WTC11 (cell line): ENCODE measurements around the gene PLCG1. TPM values are rescaled to one million over a fixed set of nuclear protein-coding genes. Genes with fewer than 3 reads are reported as not detected.

Source experiments
- ATAC-seq: fragments of 200-7000 bp; cut with Tn5 transposase; 2 replicates; pipeline ENCODE4 v1.10.0; 2021; ENCODE audit warnings: mild to moderate bottlenecking, moderate library complexity
- CTCF ChIA-PET: fragments of 300-600 bp; sonication (Branson Sonifier 250); formaldehyde crosslinking; loops from one replicate; lab custom pipeline; 2021; ENCODE audit warnings: antibody characterized with exemption; lab: Charles Lee
- POLR2A ChIA-PET: fragments of 350-600 bp; sonication (Branson Sonifier 250); formaldehyde crosslinking; loops from one replicate; lab custom pipeline; 2021; ENCODE audit warnings: antibody characterized with exemption; lab: Charles Lee
- DNase-seq: peaks from one replicate; pipeline ENCODE4 v3.0.0; 2021; ENCODE audit warnings: low spot score
- H3K27ac Mint-ChIP-seq: 2 replicates; pipeline ENCODE4 v1.8.0; 2021; ENCODE audit warnings: mixed read lengths
- H3K27me3 Mint-ChIP-seq: 2 replicates; pipeline ENCODE4 v1.8.0; 2021; ENCODE audit warnings: low read depth, mild to moderate bottlenecking, moderate library complexity, mixed read lengths
- H3K36me3 Mint-ChIP-seq: 2 replicates; pipeline ENCODE4 v1.8.0; 2021; ENCODE audit warnings: mixed read lengths
- H3K4me1 Mint-ChIP-seq: 2 replicates; pipeline ENCODE4 v1.8.0; 2022; ENCODE audit warnings: mixed read lengths
- H3K4me3 Mint-ChIP-seq: 2 replicates; pipeline ENCODE4 v1.8.0; 2021; ENCODE audit warnings: mild to moderate bottlenecking, moderate library complexity, mixed read lengths
- H3K9me3 Mint-ChIP-seq: 2 replicates; pipeline ENCODE4 v1.8.0; 2021; ENCODE audit warnings: mixed read lengths
- ETV6 ChIP-seq: sonication (generic); formaldehyde crosslinking; IDR thresholded peaks from 2 replicates; pipeline ENCODE4 v1.8.1; 2022; ENCODE audit warnings: mild to moderate bottlenecking, missing genetic modification reagents
- JUN ChIP-seq: sonication (generic); formaldehyde crosslinking; IDR thresholded peaks from 2 replicates; pipeline ENCODE4 v1.8.0; 2023; ENCODE audit warnings: mild to moderate bottlenecking, missing genetic modification reagents
- NFATC4 ChIP-seq: fragments of 250-450 bp; sonication (Bioruptor Pico); IDR thresholded peaks from 2 replicates; pipeline ENCODE4 v1.9.0; 2021; ENCODE audit warnings: mild to moderate bottlenecking
- OVOL2 ChIP-seq: fragments of 250-450 bp; sonication (Bioruptor Pico); IDR thresholded peaks from 2 replicates; pipeline ENCODE4 v1.9.0; 2021; ENCODE audit warnings: mild to moderate bottlenecking, borderline replicate concordance
- SMAD4 ChIP-seq: sonication (generic); formaldehyde crosslinking; IDR thresholded peaks from 2 replicates; pipeline ENCODE4 v1.8.0; 2022; ENCODE audit warnings: mild to moderate bottlenecking, missing genetic modification reagents
- TCF7 ChIP-seq: sonication (generic); formaldehyde crosslinking; IDR thresholded peaks from 2 replicates; pipeline ENCODE4 v1.8.0; 2022; ENCODE audit warnings: mild to moderate bottlenecking, low read depth, missing genetic modification reagents, moderate library complexity
- ZNF263 ChIP-seq: sonication (generic); formaldehyde crosslinking; IDR thresholded peaks from 2 replicates; pipeline ENCODE4 v1.8.1; 2022; ENCODE audit warnings: low read depth, mild to moderate bottlenecking, moderate library complexity, missing genetic modification reagents
- ZNF396 ChIP-seq: fragments of 250-450 bp; sonication (Bioruptor Pico); IDR thresholded peaks from 2 replicates; pipeline ENCODE4 v1.8.0; 2021; ENCODE audit warnings: mild to moderate bottlenecking, moderate library complexity, borderline replicate concordance
- total RNA-seq: library from RNA; stranded (reverse); gene quantifications from 3 replicates; pipeline ENCODE4 v1.2.3, GENCODE V29; 2021
- TF ChIP-seq, protein P1 (sequence below): fragments of 250-450 bp; sonication (Bioruptor Pico); IDR thresholded peaks from 2 replicates; pipeline ENCODE4 v1.8.0; 2021; ENCODE audit warnings: mild to moderate bottlenecking
- TF ChIP-seq, protein P2 (sequence below): sonication (generic); formaldehyde crosslinking; IDR thresholded peaks from 2 replicates; pipeline ENCODE4 v1.8.0; 2022; ENCODE audit warnings: mild to moderate bottlenecking, missing genetic modification reagents
- TF ChIP-seq, protein P3 (sequence below): sonication (generic); formaldehyde crosslinking; IDR thresholded peaks from 2 replicates; pipeline ENCODE4 v1.8.1; 2022; ENCODE audit warnings: low read depth, mild to moderate bottlenecking, moderate library complexity, missing genetic modification reagents, borderline replicate concordance
- TF ChIP-seq, protein P4 (sequence below): sonication (generic); formaldehyde crosslinking; IDR thresholded peaks from 2 replicates; pipeline ENCODE4 v1.8.0; 2023; ENCODE audit warnings: mild to moderate bottlenecking, missing genetic modification reagents
- TF ChIP-seq, protein P5 (sequence below): sonication (generic); formaldehyde crosslinking; IDR thresholded peaks from 2 replicates; pipeline ENCODE4 v1.8.1; 2023; ENCODE audit warnings: mild to moderate bottlenecking, missing genetic modification reagents
- TF ChIP-seq, protein P6 (sequence below): sonication (generic); formaldehyde crosslinking; IDR thresholded peaks from 2 replicates; pipeline ENCODE4 v1.8.0; 2023; ENCODE audit warnings: missing genetic modification reagents, mild to moderate bottlenecking, borderline replicate concordance

PLCG1 gene
- total RNA-seq, 1 experiment from 2014 or later = 201 TPM

DNA sequence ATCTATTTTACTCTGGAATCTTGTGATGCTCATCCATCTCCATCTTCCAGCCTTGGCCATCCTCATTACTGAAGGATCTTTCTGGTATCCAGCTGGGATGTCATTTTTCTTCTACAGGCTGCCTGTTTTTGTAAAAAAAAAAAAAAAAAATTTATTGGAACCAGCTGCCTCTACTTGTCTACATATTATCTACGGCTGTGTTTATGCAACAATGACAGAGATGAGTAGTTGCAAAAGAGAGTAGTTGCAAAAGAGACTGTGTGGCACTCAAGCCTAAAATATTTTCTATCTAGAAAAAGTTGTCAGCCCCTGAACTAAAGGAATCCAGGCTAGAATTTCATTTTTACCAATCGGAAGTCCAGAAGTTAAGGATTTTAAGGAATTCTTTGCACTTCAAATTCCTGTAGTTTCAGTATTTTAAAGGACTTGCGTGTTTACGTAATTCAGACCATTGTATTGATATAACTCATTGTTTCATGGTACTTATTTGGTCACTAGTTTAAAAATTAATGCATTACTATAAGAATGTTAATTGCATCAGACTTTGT, 38.6 kb upstream of the PLCG1 start (continued):
- no peak for TF ChIP-seq OVOL2 (CRISPR knock-in tag)
- TF ChIP-seq, protein P1, sequence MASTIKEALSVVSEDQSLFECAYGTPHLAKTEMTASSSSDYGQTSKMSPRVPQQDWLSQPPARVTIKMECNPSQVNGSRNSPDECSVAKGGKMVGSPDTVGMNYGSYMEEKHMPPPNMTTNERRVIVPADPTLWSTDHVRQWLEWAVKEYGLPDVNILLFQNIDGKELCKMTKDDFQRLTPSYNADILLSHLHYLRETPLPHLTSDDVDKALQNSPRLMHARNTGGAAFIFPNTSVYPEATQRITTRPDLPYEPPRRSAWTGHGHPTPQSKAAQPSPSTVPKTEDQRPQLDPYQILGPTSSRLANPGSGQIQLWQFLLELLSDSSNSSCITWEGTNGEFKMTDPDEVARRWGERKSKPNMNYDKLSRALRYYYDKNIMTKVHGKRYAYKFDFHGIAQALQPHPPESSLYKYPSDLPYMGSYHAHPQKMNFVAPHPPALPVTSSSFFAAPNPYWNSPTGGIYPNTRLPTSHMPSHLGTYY (CRISPR knock-in tag) = no peak
- TF ChIP-seq, protein P2, sequence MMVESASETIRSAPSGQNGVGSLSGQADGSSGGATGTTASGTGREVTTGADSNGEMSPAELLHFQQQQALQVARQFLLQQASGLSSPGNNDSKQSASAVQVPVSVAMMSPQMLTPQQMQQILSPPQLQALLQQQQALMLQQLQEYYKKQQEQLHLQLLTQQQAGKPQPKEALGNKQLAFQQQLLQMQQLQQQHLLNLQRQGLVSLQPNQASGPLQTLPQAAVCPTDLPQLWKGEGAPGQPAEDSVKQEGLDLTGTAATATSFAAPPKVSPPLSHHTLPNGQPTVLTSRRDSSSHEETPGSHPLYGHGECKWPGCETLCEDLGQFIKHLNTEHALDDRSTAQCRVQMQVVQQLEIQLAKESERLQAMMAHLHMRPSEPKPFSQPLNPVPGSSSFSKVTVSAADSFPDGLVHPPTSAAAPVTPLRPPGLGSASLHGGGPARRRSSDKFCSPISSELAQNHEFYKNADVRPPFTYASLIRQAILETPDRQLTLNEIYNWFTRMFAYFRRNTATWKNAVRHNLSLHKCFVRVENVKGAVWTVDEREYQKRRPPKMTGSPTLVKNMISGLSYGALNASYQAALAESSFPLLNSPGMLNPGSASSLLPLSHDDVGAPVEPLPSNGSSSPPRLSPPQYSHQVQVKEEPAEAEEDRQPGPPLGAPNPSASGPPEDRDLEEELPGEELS (CRISPR knock-in tag) = no peak
- TF ChIP-seq, protein P3, sequence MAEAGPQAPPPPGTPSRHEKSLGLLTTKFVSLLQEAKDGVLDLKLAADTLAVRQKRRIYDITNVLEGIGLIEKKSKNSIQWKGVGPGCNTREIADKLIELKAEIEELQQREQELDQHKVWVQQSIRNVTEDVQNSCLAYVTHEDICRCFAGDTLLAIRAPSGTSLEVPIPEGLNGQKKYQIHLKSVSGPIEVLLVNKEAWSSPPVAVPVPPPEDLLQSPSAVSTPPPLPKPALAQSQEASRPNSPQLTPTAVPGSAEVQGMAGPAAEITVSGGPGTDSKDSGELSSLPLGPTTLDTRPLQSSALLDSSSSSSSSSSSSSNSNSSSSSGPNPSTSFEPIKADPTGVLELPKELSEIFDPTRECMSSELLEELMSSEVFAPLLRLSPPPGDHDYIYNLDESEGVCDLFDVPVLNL (CRISPR knock-in tag) = no peak
- TF ChIP-seq, protein P4, sequence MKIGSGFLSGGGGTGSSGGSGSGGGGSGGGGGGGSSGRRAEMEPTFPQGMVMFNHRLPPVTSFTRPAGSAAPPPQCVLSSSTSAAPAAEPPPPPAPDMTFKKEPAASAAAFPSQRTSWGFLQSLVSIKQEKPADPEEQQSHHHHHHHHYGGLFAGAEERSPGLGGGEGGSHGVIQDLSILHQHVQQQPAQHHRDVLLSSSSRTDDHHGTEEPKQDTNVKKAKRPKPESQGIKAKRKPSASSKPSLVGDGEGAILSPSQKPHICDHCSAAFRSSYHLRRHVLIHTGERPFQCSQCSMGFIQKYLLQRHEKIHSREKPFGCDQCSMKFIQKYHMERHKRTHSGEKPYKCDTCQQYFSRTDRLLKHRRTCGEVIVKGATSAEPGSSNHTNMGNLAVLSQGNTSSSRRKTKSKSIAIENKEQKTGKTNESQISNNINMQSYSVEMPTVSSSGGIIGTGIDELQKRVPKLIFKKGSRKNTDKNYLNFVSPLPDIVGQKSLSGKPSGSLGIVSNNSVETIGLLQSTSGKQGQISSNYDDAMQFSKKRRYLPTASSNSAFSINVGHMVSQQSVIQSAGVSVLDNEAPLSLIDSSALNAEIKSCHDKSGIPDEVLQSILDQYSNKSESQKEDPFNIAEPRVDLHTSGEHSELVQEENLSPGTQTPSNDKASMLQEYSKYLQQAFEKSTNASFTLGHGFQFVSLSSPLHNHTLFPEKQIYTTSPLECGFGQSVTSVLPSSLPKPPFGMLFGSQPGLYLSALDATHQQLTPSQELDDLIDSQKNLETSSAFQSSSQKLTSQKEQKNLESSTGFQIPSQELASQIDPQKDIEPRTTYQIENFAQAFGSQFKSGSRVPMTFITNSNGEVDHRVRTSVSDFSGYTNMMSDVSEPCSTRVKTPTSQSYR (CRISPR knock-in tag) = no peak
- TF ChIP-seq, protein P5, sequence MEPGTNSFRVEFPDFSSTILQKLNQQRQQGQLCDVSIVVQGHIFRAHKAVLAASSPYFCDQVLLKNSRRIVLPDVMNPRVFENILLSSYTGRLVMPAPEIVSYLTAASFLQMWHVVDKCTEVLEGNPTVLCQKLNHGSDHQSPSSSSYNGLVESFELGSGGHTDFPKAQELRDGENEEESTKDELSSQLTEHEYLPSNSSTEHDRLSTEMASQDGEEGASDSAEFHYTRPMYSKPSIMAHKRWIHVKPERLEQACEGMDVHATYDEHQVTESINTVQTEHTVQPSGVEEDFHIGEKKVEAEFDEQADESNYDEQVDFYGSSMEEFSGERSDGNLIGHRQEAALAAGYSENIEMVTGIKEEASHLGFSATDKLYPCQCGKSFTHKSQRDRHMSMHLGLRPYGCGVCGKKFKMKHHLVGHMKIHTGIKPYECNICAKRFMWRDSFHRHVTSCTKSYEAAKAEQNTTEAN (CRISPR knock-in tag) = no peak
- no peak for TF ChIP-seq SMAD4

DNA sequence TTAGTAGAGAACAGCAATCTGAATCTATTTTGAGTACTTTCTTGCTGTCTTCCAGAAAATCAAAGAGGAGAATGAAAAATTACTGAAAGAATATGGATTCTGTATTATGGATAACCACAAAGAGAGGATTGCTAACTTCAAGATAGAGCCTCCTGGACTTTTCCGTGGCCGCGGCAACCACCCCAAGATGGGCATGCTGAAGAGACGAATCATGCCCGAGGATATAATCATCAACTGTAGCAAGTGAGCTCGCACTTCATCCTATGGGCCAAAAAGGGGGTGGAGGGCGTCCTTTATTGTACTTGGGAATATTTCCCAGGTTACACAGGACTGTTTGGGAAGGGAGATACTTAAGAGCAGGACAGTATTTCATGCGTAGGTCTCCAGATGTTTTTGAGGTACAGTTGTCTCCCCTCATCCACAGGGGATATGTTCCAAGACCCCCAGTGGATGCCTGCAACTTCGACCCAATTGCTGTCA, 37.3 kb upstream of the PLCG1 start:
- Mint-ChIP-seq H3K27ac (no peak overlapping the region), H3K36me3 (peaks cover 62% of the 10 kb centered on the region)
- TF ChIP-seq JUN (no peak), ZNF396 (CRISPR knock-in tag) (no peak), TCF7 (CRISPR knock-in tag) (no peak), NFATC4 (CRISPR knock-in tag) (no peak), ZNF263 (CRISPR knock-in tag) (no peak), ETV6 (CRISPR knock-in tag) (no peak)
- TF ChIP-seq, protein P4 (CRISPR knock-in tag) = no peak
- TF ChIP-seq, protein P6, sequence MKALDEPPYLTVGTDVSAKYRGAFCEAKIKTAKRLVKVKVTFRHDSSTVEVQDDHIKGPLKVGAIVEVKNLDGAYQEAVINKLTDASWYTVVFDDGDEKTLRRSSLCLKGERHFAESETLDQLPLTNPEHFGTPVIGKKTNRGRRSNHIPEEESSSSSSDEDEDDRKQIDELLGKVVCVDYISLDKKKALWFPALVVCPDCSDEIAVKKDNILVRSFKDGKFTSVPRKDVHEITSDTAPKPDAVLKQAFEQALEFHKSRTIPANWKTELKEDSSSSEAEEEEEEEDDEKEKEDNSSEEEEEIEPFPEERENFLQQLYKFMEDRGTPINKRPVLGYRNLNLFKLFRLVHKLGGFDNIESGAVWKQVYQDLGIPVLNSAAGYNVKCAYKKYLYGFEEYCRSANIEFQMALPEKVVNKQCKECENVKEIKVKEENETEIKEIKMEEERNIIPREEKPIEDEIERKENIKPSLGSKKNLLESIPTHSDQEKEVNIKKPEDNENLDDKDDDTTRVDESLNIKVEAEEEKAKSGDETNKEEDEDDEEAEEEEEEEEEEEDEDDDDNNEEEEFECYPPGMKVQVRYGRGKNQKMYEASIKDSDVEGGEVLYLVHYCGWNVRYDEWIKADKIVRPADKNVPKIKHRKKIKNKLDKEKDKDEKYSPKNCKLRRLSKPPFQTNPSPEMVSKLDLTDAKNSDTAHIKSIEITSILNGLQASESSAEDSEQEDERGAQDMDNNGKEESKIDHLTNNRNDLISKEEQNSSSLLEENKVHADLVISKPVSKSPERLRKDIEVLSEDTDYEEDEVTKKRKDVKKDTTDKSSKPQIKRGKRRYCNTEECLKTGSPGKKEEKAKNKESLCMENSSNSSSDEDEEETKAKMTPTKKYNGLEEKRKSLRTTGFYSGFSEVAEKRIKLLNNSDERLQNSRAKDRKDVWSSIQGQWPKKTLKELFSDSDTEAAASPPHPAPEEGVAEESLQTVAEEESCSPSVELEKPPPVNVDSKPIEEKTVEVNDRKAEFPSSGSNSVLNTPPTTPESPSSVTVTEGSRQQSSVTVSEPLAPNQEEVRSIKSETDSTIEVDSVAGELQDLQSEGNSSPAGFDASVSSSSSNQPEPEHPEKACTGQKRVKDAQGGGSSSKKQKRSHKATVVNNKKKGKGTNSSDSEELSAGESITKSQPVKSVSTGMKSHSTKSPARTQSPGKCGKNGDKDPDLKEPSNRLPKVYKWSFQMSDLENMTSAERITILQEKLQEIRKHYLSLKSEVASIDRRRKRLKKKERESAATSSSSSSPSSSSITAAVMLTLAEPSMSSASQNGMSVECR (CRISPR knock-in tag) = no peak

More for the DNA sequence above, 37.3 kb upstream of the PLCG1 start:
- POLR2A ChIA-PET = no interaction called here
- H3K4me1 Mint-ChIP-seq = no peaks in the 10 kb centered on the region
- no peak for ATAC-seq
- DNase-seq = no peak
- H3K27me3 Mint-ChIP-seq = no peaks in the 10 kb centered on the region
- CTCF ChIA-PET = no interaction called here
- no peaks in the 10 kb centered on the region for H3K9me3 Mint-ChIP-seq
- no peak overlapping the region for H3K4me3 Mint-ChIP-seq
